SK-N-SH treated with all-trans-retinoic acid at 6 μM for 48 hours (cell line): ENCODE data around the gene MED15.

Source experiments
- ATAC-seq: fragments of 200-7000 bp; cut with Tn5 transposase; 3 replicates; pipeline ENCODE4 v1.9.1; 2020; ENCODE audit warnings: mild to moderate bottlenecking, moderate library complexity
- ARNTL ChIP-seq: fragments of 450-650 bp; formaldehyde crosslinking; IDR thresholded peaks from 2 replicates; pipeline ENCODE4 v1.5.0; 2020; ENCODE audit warnings: low read depth, mild to moderate bottlenecking, moderate library complexity, borderline replicate concordance
- GLIS3 ChIP-seq: fragments of 250-450 bp; sonication (Bioruptor Pico); IDR thresholded peaks from 2 replicates; pipeline ENCODE4 v1.5.0; 2020; ENCODE audit warnings: mild to moderate bottlenecking, moderate library complexity
- ISL1 ChIP-seq: fragments of 250-450 bp; sonication (Bioruptor Pico); IDR thresholded peaks from 2 replicates; pipeline ENCODE4 v2.1.2; 2022; ENCODE audit warnings: mild to moderate bottlenecking, moderate library complexity
- OSR1 ChIP-seq: fragments of 250-450 bp; sonication (Bioruptor Pico); IDR thresholded peaks from 2 replicates; pipeline ENCODE4 v1.8.0; 2022; ENCODE audit warnings: moderate library complexity, mild to moderate bottlenecking, inconsistent platforms
- PPARA ChIP-seq: fragments of 250-450 bp; sonication (Bioruptor Pico); IDR thresholded peaks from 2 replicates; pipeline ENCODE4 v1.5.0; 2020; ENCODE audit warnings: mild to moderate bottlenecking, borderline replicate concordance
- RARB ChIP-seq: fragments of 250-450 bp; sonication (Bioruptor Pico); IDR thresholded peaks from 2 replicates; pipeline ENCODE4 v1.8.0; 2021; ENCODE audit warnings: mild to moderate bottlenecking, moderate library complexity
- SNAI2 ChIP-seq: fragments of 250-450 bp; sonication (Bioruptor Pico); IDR thresholded peaks from 2 replicates; pipeline ENCODE4 v1.5.0; 2020; ENCODE audit warnings: mild to moderate bottlenecking, moderate library complexity
- TOX ChIP-seq: fragments of 250-450 bp; sonication (Bioruptor Pico); IDR thresholded peaks from 2 replicates; pipeline ENCODE4 v1.8.0; 2021; ENCODE audit warnings: mild to moderate bottlenecking, moderate library complexity, borderline replicate concordance
- ZC3H10 ChIP-seq: fragments of 250-450 bp; sonication (Bioruptor Pico); IDR thresholded peaks from 2 replicates; pipeline ENCODE4 v1.5.1; 2021; ENCODE audit warnings: mild to moderate bottlenecking, moderate library complexity
- ZFP3 ChIP-seq: fragments of 250-450 bp; sonication (Bioruptor Pico); IDR thresholded peaks from 2 replicates; pipeline ENCODE4 v1.5.0; 2020; ENCODE audit warnings: mild to moderate bottlenecking, moderate library complexity
- ZFP30 ChIP-seq: fragments of 450-650 bp; formaldehyde crosslinking; IDR thresholded peaks from 2 replicates; pipeline ENCODE4 v1.5.0; 2022; ENCODE audit warnings: mild to moderate bottlenecking, moderate library complexity
- ZNF565 ChIP-seq: fragments of 450-650 bp; formaldehyde crosslinking; conservative IDR thresholded peaks from 2 replicates; pipeline ENCODE4 v1.5.0; 2020; ENCODE audit warnings: low read depth, mild to moderate bottlenecking, moderate library complexity
- ZNF70 ChIP-seq: fragments of 450-650 bp; formaldehyde crosslinking; IDR thresholded peaks from 2 replicates; pipeline ENCODE4 v1.5.0; 2020; ENCODE audit warnings: mild to moderate bottlenecking, moderate library complexity
- TF ChIP-seq, protein P1 (sequence below): fragments of 250-450 bp; sonication (Bioruptor Pico); IDR thresholded peaks from 2 replicates; pipeline ENCODE4 v1.5.1; 2021; ENCODE audit warnings: mild to moderate bottlenecking, moderate library complexity
- TF ChIP-seq, protein P2 (sequence below): fragments of 250-450 bp; sonication (Bioruptor Pico); IDR thresholded peaks from 2 replicates; pipeline ENCODE4 v1.8.0; 2020; ENCODE audit warnings: mild to moderate bottlenecking, moderate library complexity, borderline replicate concordance
- TF ChIP-seq, protein P3 (sequence below): fragments of 250-450 bp; sonication (Bioruptor Pico); IDR thresholded peaks from 2 replicates; pipeline ENCODE4 v1.5.0; 2020; ENCODE audit warnings: mild to moderate bottlenecking, moderate library complexity
- TF ChIP-seq, protein P4 (sequence below): fragments of 250-450 bp; sonication (Bioruptor Pico); IDR thresholded peaks from 2 replicates; pipeline ENCODE4 v1.5.1; 2020; ENCODE audit warnings: low read depth, mild to moderate bottlenecking, moderate library complexity

MED15 gene

DNA sequence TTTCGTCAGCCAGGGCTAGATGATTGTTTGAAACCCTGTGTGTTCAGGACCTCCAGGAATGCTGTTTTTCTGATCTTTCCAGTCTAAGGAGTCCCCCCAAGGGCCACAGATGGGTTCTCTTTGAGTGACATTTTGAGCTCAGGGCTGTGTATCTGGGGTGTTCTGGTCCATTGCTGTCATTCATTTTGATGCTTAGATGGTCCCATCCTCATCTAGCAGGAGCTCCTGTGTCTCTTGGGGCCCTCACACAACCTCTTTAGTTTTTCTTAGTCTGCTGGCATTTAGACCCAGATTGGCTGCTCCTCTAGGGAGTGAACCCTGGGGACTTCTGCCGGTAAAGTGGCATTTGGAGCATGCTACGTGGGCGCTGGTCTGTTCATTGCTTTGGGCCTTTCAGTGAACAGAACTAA is 39.1 kb downstream of the MED15 start:
- TF ChIP-seq, protein P1, sequence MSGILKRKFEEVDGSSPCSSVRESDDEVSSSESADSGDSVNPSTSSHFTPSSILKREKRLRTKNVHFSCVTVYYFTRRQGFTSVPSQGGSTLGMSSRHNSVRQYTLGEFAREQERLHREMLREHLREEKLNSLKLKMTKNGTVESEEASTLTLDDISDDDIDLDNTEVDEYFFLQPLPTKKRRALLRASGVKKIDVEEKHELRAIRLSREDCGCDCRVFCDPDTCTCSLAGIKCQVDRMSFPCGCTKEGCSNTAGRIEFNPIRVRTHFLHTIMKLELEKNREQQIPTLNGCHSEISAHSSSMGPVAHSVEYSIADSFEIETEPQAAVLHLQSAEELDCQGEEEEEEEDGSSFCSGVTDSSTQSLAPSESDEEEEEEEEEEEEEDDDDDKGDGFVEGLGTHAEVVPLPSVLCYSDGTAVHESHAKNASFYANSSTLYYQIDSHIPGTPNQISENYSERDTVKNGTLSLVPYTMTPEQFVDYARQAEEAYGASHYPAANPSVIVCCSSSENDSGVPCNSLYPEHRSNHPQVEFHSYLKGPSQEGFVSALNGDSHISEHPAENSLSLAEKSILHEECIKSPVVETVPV (CRISPR knock-in tag), result no peak
- no peak for TF ChIP-seq OSR1 (CRISPR knock-in tag)
- no peak for TF ChIP-seq ZNF70
- TF ChIP-seq, protein P2, sequence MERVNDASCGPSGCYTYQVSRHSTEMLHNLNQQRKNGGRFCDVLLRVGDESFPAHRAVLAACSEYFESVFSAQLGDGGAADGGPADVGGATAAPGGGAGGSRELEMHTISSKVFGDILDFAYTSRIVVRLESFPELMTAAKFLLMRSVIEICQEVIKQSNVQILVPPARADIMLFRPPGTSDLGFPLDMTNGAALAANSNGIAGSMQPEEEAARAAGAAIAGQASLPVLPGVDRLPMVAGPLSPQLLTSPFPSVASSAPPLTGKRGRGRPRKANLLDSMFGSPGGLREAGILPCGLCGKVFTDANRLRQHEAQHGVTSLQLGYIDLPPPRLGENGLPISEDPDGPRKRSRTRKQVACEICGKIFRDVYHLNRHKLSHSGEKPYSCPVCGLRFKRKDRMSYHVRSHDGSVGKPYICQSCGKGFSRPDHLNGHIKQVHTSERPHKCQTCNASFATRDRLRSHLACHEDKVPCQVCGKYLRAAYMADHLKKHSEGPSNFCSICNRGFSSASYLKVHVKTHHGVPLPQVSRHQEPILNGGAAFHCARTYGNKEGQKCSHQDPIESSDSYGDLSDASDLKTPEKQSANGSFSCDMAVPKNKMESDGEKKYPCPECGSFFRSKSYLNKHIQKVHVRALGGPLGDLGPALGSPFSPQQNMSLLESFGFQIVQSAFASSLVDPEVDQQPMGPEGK (CRISPR knock-in tag), result no peak
- TF ChIP-seq ISL1 (CRISPR knock-in tag), result no peak
- TF ChIP-seq ARNTL (CRISPR knock-in tag), result no peak
- no peak for TF ChIP-seq ZFP3
- no peak for ATAC-seq

DNA sequence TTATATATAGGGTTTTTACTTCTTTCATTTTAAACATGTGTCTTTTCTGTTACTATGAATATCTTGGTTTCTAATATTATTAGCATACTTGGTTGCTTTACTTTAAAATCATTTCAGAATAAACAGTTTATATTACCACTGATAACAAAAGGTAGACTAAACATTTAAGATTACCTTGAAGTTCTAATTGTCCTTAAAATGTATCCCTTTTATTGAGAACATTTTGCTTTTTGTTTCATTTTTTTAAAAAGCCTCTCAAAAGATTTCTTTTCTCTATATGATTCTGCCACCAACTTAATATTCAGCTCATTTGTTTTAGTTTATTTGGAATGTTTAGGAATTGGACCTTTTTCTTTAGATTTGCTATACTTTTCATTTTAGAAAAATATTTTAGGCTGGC is 39.6 kb downstream of the MED15 start:
- TF ChIP-seq, protein P3, sequence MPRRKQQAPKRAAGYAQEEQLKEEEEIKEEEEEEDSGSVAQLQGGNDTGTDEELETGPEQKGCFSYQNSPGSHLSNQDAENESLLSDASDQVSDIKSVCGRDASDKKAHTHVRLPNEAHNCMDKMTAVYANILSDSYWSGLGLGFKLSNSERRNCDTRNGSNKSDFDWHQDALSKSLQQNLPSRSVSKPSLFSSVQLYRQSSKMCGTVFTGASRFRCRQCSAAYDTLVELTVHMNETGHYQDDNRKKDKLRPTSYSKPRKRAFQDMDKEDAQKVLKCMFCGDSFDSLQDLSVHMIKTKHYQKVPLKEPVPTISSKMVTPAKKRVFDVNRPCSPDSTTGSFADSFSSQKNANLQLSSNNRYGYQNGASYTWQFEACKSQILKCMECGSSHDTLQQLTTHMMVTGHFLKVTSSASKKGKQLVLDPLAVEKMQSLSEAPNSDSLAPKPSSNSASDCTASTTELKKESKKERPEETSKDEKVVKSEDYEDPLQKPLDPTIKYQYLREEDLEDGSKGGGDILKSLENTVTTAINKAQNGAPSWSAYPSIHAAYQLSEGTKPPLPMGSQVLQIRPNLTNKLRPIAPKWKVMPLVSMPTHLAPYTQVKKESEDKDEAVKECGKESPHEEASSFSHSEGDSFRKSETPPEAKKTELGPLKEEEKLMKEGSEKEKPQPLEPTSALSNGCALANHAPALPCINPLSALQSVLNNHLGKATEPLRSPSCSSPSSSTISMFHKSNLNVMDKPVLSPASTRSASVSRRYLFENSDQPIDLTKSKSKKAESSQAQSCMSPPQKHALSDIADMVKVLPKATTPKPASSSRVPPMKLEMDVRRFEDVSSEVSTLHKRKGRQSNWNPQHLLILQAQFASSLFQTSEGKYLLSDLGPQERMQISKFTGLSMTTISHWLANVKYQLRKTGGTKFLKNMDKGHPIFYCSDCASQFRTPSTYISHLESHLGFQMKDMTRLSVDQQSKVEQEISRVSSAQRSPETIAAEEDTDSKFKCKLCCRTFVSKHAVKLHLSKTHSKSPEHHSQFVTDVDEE (CRISPR knock-in tag), result no peak
- TF ChIP-seq ZNF565 (CRISPR knock-in tag) (no peak), ZFP30 (CRISPR knock-in tag) (no peak), ZC3H10 (CRISPR knock-in tag) (no peak), OSR1 (CRISPR knock-in tag) (no peak), PPARA (CRISPR knock-in tag) (no peak), RARB (CRISPR knock-in tag) (no peak), ZFP3 (no peak), ISL1 (CRISPR knock-in tag) (no peak), ZNF70 (no peak), SNAI2 (CRISPR knock-in tag) (no peak)
- TF ChIP-seq, protein P2 (CRISPR knock-in tag), result no peak
- TF ChIP-seq, protein P4, sequence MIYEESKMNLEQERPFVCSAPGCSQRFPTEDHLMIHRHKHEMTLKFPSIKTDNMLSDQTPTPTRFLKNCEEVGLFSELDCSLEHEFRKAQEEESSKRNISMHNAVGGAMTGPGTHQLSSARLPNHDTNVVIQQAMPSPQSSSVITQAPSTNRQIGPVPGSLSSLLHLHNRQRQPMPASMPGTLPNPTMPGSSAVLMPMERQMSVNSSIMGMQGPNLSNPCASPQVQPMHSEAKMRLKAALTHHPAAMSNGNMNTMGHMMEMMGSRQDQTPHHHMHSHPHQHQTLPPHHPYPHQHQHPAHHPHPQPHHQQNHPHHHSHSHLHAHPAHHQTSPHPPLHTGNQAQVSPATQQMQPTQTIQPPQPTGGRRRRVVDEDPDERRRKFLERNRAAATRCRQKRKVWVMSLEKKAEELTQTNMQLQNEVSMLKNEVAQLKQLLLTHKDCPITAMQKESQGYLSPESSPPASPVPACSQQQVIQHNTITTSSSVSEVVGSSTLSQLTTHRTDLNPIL (CRISPR knock-in tag), result no peak
- TF ChIP-seq, protein P1 (CRISPR knock-in tag), result no peak
- no peak for ATAC-seq

DNA sequence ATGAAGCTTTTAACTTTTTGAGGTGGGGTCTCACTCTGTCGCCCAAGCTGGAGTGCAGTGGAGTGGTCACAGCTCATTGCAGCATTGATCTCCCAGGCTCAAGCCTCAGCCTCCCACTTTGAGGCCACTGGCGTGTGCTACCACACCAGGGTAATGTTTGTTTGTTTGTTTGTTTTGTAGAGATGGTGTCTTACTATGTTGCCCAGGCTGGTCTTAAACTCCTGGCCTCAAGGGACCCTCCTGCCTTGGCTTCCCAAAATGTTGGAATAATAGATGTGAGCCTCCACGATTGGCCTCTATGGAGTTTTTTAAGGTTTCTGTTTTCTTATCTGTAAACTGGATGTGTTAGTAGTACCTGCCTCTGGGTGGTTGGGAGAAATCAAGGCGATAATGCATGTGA is 41.4 kb downstream of the MED15 start:
- TF ChIP-seq ZC3H10 (CRISPR knock-in tag) (no peak), TOX (CRISPR knock-in tag) (no peak), GLIS3 (CRISPR knock-in tag) (no peak)
- ATAC-seq, result no peak
